SK-N-SH treated with all-trans-retinoic acid at 6 μM for 48 hours (cell line): ENCODE results near the gene RAC3.

Experiments
- ATAC-seq: fragments of 200-7000 bp; cut with Tn5 transposase; 3 replicates; pipeline ENCODE4 v1.9.1; 2020; ENCODE audit warnings: mild to moderate bottlenecking, moderate library complexity
- BACH2 ChIP-seq: fragments of 250-450 bp; sonication (Bioruptor Pico); IDR thresholded peaks from 2 replicates; pipeline ENCODE4 v1.9.0; 2021; ENCODE audit warnings: mild to moderate bottlenecking, borderline replicate concordance
- CSDC2 ChIP-seq: fragments of 250-450 bp; sonication (Bioruptor Pico); IDR thresholded peaks from 2 replicates; pipeline ENCODE4 v1.5.0; 2020; ENCODE audit warnings: mild to moderate bottlenecking, moderate library complexity
- ESRRG ChIP-seq: fragments of 250-450 bp; sonication (Bioruptor Pico); IDR thresholded peaks from 2 replicates; pipeline ENCODE4 v1.6.1; 2021; ENCODE audit warnings: mild to moderate bottlenecking
- ISL1 ChIP-seq: fragments of 250-450 bp; sonication (Bioruptor Pico); IDR thresholded peaks from 2 replicates; pipeline ENCODE4 v2.1.2; 2022; ENCODE audit warnings: mild to moderate bottlenecking, moderate library complexity
- OSR1 ChIP-seq: fragments of 250-450 bp; sonication (Bioruptor Pico); IDR thresholded peaks from 2 replicates; pipeline ENCODE4 v1.8.0; 2022; ENCODE audit warnings: moderate library complexity, mild to moderate bottlenecking, inconsistent platforms
- PPARA ChIP-seq: fragments of 250-450 bp; sonication (Bioruptor Pico); IDR thresholded peaks from 2 replicates; pipeline ENCODE4 v1.5.0; 2020; ENCODE audit warnings: mild to moderate bottlenecking, borderline replicate concordance
- RARB ChIP-seq: fragments of 250-450 bp; sonication (Bioruptor Pico); IDR thresholded peaks from 2 replicates; pipeline ENCODE4 v1.8.0; 2021; ENCODE audit warnings: mild to moderate bottlenecking, moderate library complexity
- TCF4 ChIP-seq: fragments of 250-450 bp; sonication (Bioruptor Pico); IDR thresholded peaks from 2 replicates; pipeline ENCODE4 v1.8.0; 2021; ENCODE audit warnings: mild to moderate bottlenecking, moderate library complexity, borderline replicate concordance
- TOX ChIP-seq: fragments of 250-450 bp; sonication (Bioruptor Pico); IDR thresholded peaks from 2 replicates; pipeline ENCODE4 v1.8.0; 2021; ENCODE audit warnings: mild to moderate bottlenecking, moderate library complexity, borderline replicate concordance
- ZC3H10 ChIP-seq: fragments of 250-450 bp; sonication (Bioruptor Pico); IDR thresholded peaks from 2 replicates; pipeline ENCODE4 v1.5.1; 2021; ENCODE audit warnings: mild to moderate bottlenecking, moderate library complexity
- ZFP30 ChIP-seq: fragments of 450-650 bp; formaldehyde crosslinking; IDR thresholded peaks from 2 replicates; pipeline ENCODE4 v1.5.0; 2022; ENCODE audit warnings: mild to moderate bottlenecking, moderate library complexity
- ZNF565 ChIP-seq: fragments of 450-650 bp; formaldehyde crosslinking; conservative IDR thresholded peaks from 2 replicates; pipeline ENCODE4 v1.5.0; 2020; ENCODE audit warnings: low read depth, mild to moderate bottlenecking, moderate library complexity
- ZNF70 ChIP-seq: fragments of 450-650 bp; formaldehyde crosslinking; IDR thresholded peaks from 2 replicates; pipeline ENCODE4 v1.5.0; 2020; ENCODE audit warnings: mild to moderate bottlenecking, moderate library complexity
- ZNF8 ChIP-seq: fragments of 450-650 bp; formaldehyde crosslinking; IDR thresholded peaks from 2 replicates; pipeline ENCODE4 v1.5.0; 2020; ENCODE audit warnings: mild to moderate bottlenecking, moderate library complexity
- TF ChIP-seq, protein P1 (sequence below): fragments of 250-450 bp; sonication (Bioruptor Pico); IDR thresholded peaks from 2 replicates; pipeline ENCODE4 v1.8.0; 2020; ENCODE audit warnings: mild to moderate bottlenecking, moderate library complexity, borderline replicate concordance
- TF ChIP-seq, protein P2 (sequence below): fragments of 250-450 bp; sonication (Bioruptor Pico); IDR thresholded peaks from 2 replicates; pipeline ENCODE4 v1.5.0; 2020; ENCODE audit warnings: mild to moderate bottlenecking, moderate library complexity
- TF ChIP-seq, protein P3 (sequence below): fragments of 250-450 bp; sonication (Bioruptor Pico); IDR thresholded peaks from 2 replicates; pipeline ENCODE4 v1.8.0; 2021; ENCODE audit warnings: low read depth, mild to moderate bottlenecking, moderate library complexity, borderline replicate concordance
- TF ChIP-seq, protein P4 (sequence below): fragments of 250-450 bp; sonication (Bioruptor Pico); IDR thresholded peaks from 2 replicates; pipeline ENCODE4 v1.5.1; 2020; ENCODE audit warnings: low read depth, mild to moderate bottlenecking, moderate library complexity

Gene RAC3

DNA sequence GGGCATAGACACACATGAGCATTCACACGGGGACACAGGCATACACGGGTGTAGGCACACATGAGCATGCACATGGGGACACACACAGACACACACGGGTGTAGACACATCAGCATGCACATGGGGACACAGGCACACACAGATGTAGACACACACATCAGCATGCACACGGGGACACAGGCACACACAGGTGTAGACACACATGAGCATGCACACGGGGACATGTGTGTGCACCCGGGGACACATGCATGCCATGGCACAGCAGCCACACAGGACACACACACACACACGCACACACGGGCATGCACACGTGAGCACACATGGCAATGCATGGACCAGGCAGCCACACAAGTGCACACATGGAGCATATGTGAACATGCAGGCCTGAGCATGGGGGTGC is 11.2 kb downstream of the RAC3 start:
- ATAC-seq = no peak
- TF ChIP-seq ZNF8 (CRISPR knock-in tag) (no peak), ZNF565 (CRISPR knock-in tag) (no peak), ZFP30 (CRISPR knock-in tag) (no peak)

DNA sequence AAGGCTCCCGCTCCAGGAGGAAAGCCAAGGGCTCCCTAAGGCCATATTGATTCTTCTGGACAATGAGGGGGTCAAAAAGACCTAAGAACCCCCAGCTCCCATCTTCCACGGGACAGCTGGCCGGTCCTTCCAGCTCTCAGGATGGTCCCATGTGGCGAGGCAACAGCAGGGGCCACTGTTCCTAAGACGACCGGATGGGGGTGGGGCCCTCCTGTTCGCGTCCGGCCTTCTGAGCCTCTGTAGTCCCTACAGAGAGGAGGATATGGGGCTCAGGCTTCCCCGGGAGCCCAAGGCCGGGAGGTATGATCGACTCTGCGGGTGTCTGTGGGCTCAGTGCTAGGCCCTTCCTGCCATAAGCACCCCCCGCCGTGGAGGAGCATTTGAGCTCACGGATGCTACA is 12.0 kb downstream of the RAC3 start:
- TF ChIP-seq, protein P1, sequence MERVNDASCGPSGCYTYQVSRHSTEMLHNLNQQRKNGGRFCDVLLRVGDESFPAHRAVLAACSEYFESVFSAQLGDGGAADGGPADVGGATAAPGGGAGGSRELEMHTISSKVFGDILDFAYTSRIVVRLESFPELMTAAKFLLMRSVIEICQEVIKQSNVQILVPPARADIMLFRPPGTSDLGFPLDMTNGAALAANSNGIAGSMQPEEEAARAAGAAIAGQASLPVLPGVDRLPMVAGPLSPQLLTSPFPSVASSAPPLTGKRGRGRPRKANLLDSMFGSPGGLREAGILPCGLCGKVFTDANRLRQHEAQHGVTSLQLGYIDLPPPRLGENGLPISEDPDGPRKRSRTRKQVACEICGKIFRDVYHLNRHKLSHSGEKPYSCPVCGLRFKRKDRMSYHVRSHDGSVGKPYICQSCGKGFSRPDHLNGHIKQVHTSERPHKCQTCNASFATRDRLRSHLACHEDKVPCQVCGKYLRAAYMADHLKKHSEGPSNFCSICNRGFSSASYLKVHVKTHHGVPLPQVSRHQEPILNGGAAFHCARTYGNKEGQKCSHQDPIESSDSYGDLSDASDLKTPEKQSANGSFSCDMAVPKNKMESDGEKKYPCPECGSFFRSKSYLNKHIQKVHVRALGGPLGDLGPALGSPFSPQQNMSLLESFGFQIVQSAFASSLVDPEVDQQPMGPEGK (CRISPR knock-in tag) = no peak
- TF ChIP-seq, protein P2, sequence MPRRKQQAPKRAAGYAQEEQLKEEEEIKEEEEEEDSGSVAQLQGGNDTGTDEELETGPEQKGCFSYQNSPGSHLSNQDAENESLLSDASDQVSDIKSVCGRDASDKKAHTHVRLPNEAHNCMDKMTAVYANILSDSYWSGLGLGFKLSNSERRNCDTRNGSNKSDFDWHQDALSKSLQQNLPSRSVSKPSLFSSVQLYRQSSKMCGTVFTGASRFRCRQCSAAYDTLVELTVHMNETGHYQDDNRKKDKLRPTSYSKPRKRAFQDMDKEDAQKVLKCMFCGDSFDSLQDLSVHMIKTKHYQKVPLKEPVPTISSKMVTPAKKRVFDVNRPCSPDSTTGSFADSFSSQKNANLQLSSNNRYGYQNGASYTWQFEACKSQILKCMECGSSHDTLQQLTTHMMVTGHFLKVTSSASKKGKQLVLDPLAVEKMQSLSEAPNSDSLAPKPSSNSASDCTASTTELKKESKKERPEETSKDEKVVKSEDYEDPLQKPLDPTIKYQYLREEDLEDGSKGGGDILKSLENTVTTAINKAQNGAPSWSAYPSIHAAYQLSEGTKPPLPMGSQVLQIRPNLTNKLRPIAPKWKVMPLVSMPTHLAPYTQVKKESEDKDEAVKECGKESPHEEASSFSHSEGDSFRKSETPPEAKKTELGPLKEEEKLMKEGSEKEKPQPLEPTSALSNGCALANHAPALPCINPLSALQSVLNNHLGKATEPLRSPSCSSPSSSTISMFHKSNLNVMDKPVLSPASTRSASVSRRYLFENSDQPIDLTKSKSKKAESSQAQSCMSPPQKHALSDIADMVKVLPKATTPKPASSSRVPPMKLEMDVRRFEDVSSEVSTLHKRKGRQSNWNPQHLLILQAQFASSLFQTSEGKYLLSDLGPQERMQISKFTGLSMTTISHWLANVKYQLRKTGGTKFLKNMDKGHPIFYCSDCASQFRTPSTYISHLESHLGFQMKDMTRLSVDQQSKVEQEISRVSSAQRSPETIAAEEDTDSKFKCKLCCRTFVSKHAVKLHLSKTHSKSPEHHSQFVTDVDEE (CRISPR knock-in tag) = no peak
- TF ChIP-seq ZNF70 (CRISPR knock-in tag) = no peak
- TF ChIP-seq ESRRG = no peak
- no peak for TF ChIP-seq PPARA (CRISPR knock-in tag)
- no peak for TF ChIP-seq ZNF8 (CRISPR knock-in tag)
- TF ChIP-seq BACH2 (CRISPR knock-in tag) = no peak
- no peak for TF ChIP-seq TCF4 (CRISPR knock-in tag)
- TF ChIP-seq OSR1 = no peak
- no peak for TF ChIP-seq CSDC2 (CRISPR knock-in tag)
- TF ChIP-seq ZFP30 (CRISPR knock-in tag) = no peak
- no peak for TF ChIP-seq ZNF565 (CRISPR knock-in tag)
- TF ChIP-seq TOX (CRISPR knock-in tag) = no peak
- TF ChIP-seq ZC3H10 (CRISPR knock-in tag) = no peak
- TF ChIP-seq ISL1 (CRISPR knock-in tag) = no peak
- ATAC-seq = no peak; the same call in 2 of the 3 replicates

DNA sequence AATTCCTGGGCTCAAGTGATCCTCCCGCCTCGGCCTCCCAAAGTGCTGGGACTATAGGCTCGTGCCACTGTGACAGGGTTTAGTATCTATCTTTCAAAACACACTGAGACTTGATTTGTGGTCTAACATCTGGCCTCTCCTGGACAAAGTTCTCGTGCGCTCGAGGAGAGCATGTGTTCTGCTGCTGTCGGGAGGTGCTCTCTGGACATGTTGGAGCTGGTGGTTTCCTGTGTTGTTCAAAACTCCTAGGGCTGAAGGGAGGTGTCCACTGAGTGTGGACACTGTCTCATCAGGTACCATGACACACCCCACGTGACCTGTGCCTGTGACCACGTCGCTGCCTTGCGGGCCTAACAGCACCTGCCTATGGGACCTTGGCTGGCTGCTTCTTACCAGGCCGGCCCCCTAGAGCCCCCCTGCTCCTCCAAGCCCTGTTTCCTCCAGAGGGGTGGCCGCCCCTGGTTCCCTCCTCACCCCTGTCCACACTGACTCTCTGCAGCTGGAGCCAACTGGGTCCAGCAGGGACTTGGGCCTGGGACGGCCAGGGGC is 14.5 kb downstream of the RAC3 start:
- ATAC-seq = no peak
- TF ChIP-seq CSDC2 (CRISPR knock-in tag) = no peak
- TF ChIP-seq ZNF565 (CRISPR knock-in tag) = no peak
- TF ChIP-seq, protein P3, sequence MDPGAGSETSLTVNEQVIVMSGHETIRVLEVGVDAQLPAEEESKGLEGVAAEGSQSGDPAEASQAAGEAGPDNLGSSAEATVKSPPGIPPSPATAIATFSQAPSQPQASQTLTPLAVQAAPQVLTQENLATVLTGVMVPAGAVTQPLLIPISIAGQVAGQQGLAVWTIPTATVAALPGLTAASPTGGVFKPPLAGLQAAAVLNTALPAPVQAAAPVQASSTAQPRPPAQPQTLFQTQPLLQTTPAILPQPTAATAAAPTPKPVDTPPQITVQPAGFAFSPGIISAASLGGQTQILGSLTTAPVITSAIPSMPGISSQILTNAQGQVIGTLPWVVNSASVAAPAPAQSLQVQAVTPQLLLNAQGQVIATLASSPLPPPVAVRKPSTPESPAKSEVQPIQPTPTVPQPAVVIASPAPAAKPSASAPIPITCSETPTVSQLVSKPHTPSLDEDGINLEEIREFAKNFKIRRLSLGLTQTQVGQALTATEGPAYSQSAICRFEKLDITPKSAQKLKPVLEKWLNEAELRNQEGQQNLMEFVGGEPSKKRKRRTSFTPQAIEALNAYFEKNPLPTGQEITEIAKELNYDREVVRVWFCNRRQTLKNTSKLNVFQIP (CRISPR knock-in tag) = no peak
- TF ChIP-seq BACH2 (CRISPR knock-in tag) = no peak

DNA sequence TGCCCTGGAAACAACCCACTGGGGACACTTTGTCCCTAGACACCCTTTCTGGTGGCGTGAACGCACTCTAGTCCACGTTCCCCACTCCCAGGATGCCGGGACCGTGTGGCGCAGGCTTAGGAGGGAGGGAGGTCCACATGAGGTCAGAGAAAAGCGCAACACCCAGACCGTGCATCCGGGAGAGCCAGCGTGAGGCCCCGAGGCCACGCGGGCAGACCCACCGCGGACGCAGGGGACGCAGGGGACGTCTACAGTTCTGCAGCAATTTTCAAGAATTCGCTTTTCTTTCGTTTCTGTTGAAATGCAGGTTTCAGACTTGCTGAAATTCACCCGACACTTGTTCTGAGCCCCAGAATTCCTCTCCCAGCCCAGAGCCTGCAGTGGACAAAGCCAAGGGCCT is 15.4 kb downstream of the RAC3 start:
- ATAC-seq = no peak
- TF ChIP-seq, protein P1 (CRISPR knock-in tag) = no peak
- TF ChIP-seq, protein P4, sequence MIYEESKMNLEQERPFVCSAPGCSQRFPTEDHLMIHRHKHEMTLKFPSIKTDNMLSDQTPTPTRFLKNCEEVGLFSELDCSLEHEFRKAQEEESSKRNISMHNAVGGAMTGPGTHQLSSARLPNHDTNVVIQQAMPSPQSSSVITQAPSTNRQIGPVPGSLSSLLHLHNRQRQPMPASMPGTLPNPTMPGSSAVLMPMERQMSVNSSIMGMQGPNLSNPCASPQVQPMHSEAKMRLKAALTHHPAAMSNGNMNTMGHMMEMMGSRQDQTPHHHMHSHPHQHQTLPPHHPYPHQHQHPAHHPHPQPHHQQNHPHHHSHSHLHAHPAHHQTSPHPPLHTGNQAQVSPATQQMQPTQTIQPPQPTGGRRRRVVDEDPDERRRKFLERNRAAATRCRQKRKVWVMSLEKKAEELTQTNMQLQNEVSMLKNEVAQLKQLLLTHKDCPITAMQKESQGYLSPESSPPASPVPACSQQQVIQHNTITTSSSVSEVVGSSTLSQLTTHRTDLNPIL = no peak
- TF ChIP-seq ESRRG = no peak
- TF ChIP-seq, protein P2 (CRISPR knock-in tag) = no peak
- no peak for TF ChIP-seq RARB (CRISPR knock-in tag)
- TF ChIP-seq TCF4 (CRISPR knock-in tag) = no peak
- no peak for TF ChIP-seq ZNF565 (CRISPR knock-in tag)
- TF ChIP-seq, all 23 proteins: peak for 0
